Kidney (tissue), 14 donors: ENCODE data around the gene REM2. TPM values are rescaled to one million over a fixed set of nuclear protein-coding genes. Genes with fewer than 3 reads are reported as not detected.

Experiments
- DNase-seq, 5 donors: peaks; one replicate each; pipeline ENCODE4 v3.0.0-alpha.2; 2013 to 2020
- FAIRE-seq: peaks from 2 replicates; lab custom pipeline; 2012; peaks lifted over from hg19 to GRCh38; lab: Jason Lieb, UNC
- H3K27ac ChIP-seq, 2 donors: one replicate each; pipeline ENCODE4 v1.7.0; 2013; ENCODE audit warnings: low read depth in 2 of 2, low read length in 2 of 2, inconsistent platforms in 1 of 2
- H3K27me3 ChIP-seq: one replicate; pipeline ENCODE4 v1.7.1; 2013; ENCODE audit warnings: low read length, inconsistent platforms; ENCODE audit not compliant: control insufficient read depth, insufficient read depth
- H3K36me3 ChIP-seq, 3 donors: one replicate each; pipeline versions ENCODE4 v1.7.0 to v1.7.1; 2013; ENCODE audit warnings: low read length in 3 of 3, control low read depth in 1 of 3, inconsistent platforms in 1 of 3; ENCODE audit not compliant: insufficient read depth in 3 of 3, control insufficient read depth in 2 of 3
- H3K4me1 ChIP-seq, 3 donors: one replicate each; pipeline versions ENCODE4 v1.7.0 to v1.7.1; 2013; ENCODE audit warnings: low read length in 3 of 3, inconsistent platforms in 1 of 3, low read depth in 1 of 3; ENCODE audit not compliant: control insufficient read depth in 2 of 3, insufficient read depth in 2 of 3
- H3K4me3 ChIP-seq, 3 donors: one replicate each; pipeline versions ENCODE4 v1.7.0 to v1.8.1; 2013; ENCODE audit warnings: low read length in 3 of 3, control low read depth in 1 of 3, inconsistent platforms in 1 of 3
- H3K9ac ChIP-seq, 3 donors: one replicate each; pipeline versions ENCODE4 v1.7.0 to v1.7.1; 2013; ENCODE audit warnings: low read length in 3 of 3, control low read depth in 1 of 3, inconsistent platforms in 1 of 3
- H3K9me3 ChIP-seq, 3 donors: one replicate each; pipeline versions ENCODE4 v1.7.0 to v1.7.1; 2013; ENCODE audit warnings: low read length in 3 of 3, control low read depth in 1 of 3, inconsistent platforms in 1 of 3; ENCODE audit not compliant: control insufficient read depth in 2 of 3, insufficient read depth in 1 of 3
- CTCF ChIP-seq: IDR thresholded peaks from 3 replicates; pipeline ENCODE4 v1.5.1; 2012; ENCODE audit warnings: mild to moderate bottlenecking, moderate library complexity, borderline replicate concordance; ENCODE audit not compliant: insufficient read depth; ENCODE audit errors: extremely low read depth
- intact Hi-C: fragments of 100-400 bp; cut with DNase I; formaldehyde crosslinking; loops from one replicate; pipeline ENCODE4 v1.11.1; 2022
- polyA plus RNA-seq: library from polyadenylated mRNA; stranded (reverse); fragments of 350-450 nt; fragmentation: Illumina TruSeq; extraction: RNeasy Lipid Tissue Mini Kit (QIAGEN cat#74804); gene quantifications from one replicate; pipeline ENCODE4 v1.2.3, GENCODE V29; 2014; ENCODE audit warnings: low read depth, low replicate concordance; ENCODE audit not compliant: insufficient read depth
- total RNA-seq: library from RNA; stranded (reverse); fragmentation: NEBNext Ultra II Directional; extraction: Animal tissue kit (Norgen Biotek cat#: 25700); gene quantifications from one replicate; pipeline ENCODE4 v1.2.1, GENCODE V29; 2021
- donor health status: control.
- donor health status: control.
- donor health status: control.
- donor health status: control.
- donor health status: control.
- donor health status: DM: yes; HTN: yes; CAD: no.
- donor health status: Normal renal cell carcinoma (clear cell type).

Gene REM2
- total and polyA plus RNA-seq, 2 donors from 2014 or later: 0.63 to 0.77 TPM

GRCh38 chr14:22875748-22876319 lies 7.2 kb upstream of the REM2 start:
- Histone ChIP-seq H3K9me3 (no peaks in the 10 kb centered on the region), H3K36me3 (peaks cover 2 to 59% (median 37%) of the 10 kb centered on the region in 3 donors), H3K4me3 (no peak overlapping the region), H3K27ac (no peak overlapping the region), H3K9ac (no peak overlapping the region), H3K27me3 (no peaks in the 10 kb centered on the region), H3K4me1 (peaks cover 3 to 8% (median 6%) of the 10 kb centered on the region in 3 donors)
- FAIRE-seq: no peak
- DNase-seq: peak in 1 of 5 donors; percentile 68
- intact Hi-C loops: no loop called here
- no peak for TF ChIP-seq CTCF

- intact Hi-C loops: no loop called here
- H3K4me3 ChIP-seq: no peak overlapping the region
- no peak for TF ChIP-seq CTCF
- H3K4me1 ChIP-seq: peaks cover 0 to 8% (median 6%) of the 10 kb centered on the region in 3 donors
- DNase-seq (peak in 1 of 5 donors; percentile 67), FAIRE-seq (no peak)
- peaks cover 2 to 59% (median 37%) of the 10 kb centered on the region in 3 donors for H3K36me3 ChIP-seq
- H3K27me3 ChIP-seq: no peaks in the 10 kb centered on the region
- H3K9me3 ChIP-seq: no peaks in the 10 kb centered on the region
- H3K27ac ChIP-seq: no peak overlapping the region
- no peak overlapping the region for H3K9ac ChIP-seq
Observed at GRCh38 chr14:22877000-22877501, 6.0 kb upstream of the REM2 start.

GRCh38 chr14:22878271-22879246 lies 4.5 kb upstream of the REM2 start:
- intact Hi-C loops: no loop called here
- Histone ChIP-seq H3K4me1 (peaks cover 0 to 6% (median 0%) of the 10 kb centered on the region in 3 donors), H3K4me3 (no peak overlapping the region), H3K9me3 (no peaks in the 10 kb centered on the region), H3K36me3 (peaks cover 2 to 52% (median 37%) of the 10 kb centered on the region in 3 donors), H3K27me3 (no peaks in the 10 kb centered on the region), H3K9ac (no peak overlapping the region), H3K27ac (no peak overlapping the region)
- no peak for DNase-seq
- no peak for FAIRE-seq
- no peak for TF ChIP-seq CTCF
